B cell (primary cell): ENCODE measurements around the gene EFCAB9. TPM values are rescaled to one million over a fixed set of nuclear protein-coding genes. Genes with fewer than 3 reads are reported as not detected.

Source experiments
- ATAC-seq: fragments of 200-7000 bp; cut with Tn5 transposase; one replicate; pipeline ENCODE4 v1.10.0; 2021; ENCODE audit warnings: low read depth, mild to moderate bottlenecking, moderate number of reproducible peaks, moderate library complexity
- CTCF ChIA-PET: fragments of 350-600 bp; sonication (Branson Sonifier 250); formaldehyde crosslinking; loops from one replicate; lab custom pipeline; 2021; ENCODE audit warnings: antibody characterized with exemption, inconsistent platforms; lab: Charles Lee
- POLR2A ChIA-PET: fragments of 350-600 bp; sonication (Branson Sonifier 250); formaldehyde crosslinking; loops from one replicate; lab custom pipeline; 2021; ENCODE audit warnings: antibody characterized with exemption; lab: Charles Lee
- DNase-seq: peaks from one replicate; pipeline ENCODE4 v3.0.0; 2013
- H2AFZ ChIP-seq: 2 replicates; pipeline ENCODE4 v1.6.1; 2012; ENCODE audit warnings: mild to moderate bottlenecking, low read depth, low read length; ENCODE audit not compliant: insufficient read depth, poor library complexity, severe bottlenecking
- H3K27ac ChIP-seq, 2 donors: 1 replicate in 1 of 2; 2 replicates in 1 of 2; pipeline ENCODE4 v1.5.1; 2012 to 2013; ENCODE audit warnings: low read length in 2 of 2, mild to moderate bottlenecking in 2 of 2, moderate library complexity in 1 of 2
- H3K27me3 ChIP-seq, 4 experiments: fragments of 200-600 bp in 1 of 4; sonication (generic) in 1 of 4; replicated peaks in 1 of 4; 1 replicate in 2 of 4; 2 replicates in 2 of 4; pipeline versions ENCODE4 v1.6.1 to v1.7.0; 2013 to 2016; ENCODE audit warnings: low read length in 3 of 4, mild to moderate bottlenecking in 2 of 4, mixed read lengths in 1 of 4, moderate library complexity in 1 of 4; ENCODE audit not compliant: insufficient read depth in 4 of 4, control insufficient read depth in 3 of 4; ENCODE audit errors: control extremely low read depth in 1 of 4
- H3K36me3 ChIP-seq, 2 experiments: replicated peaks in 1 of 2; 1 replicate in 1 of 2; 2 replicates in 1 of 2; pipeline versions ENCODE4 v1.6.1 to v1.7.1; 2013; ENCODE audit warnings: low read length in 1 of 2; ENCODE audit not compliant: insufficient read depth in 2 of 2, control insufficient read depth in 1 of 2; ENCODE audit errors: control extremely low read depth in 1 of 2, extremely low read depth in 1 of 2
- H3K4me1 ChIP-seq, 2 donors: fragments of 200-600 bp in 1 of 2; sonication (generic) in 1 of 2; 1 replicate in 1 of 2; 2 replicates in 1 of 2; pipeline versions ENCODE4 v1.5.1 to v1.6.1; 2013 to 2017; ENCODE audit warnings: low read length in 2 of 2; ENCODE audit not compliant: control insufficient read depth in 2 of 2, insufficient read depth in 2 of 2
- H3K4me2 ChIP-seq: replicated peaks from 2 replicates; pipeline ENCODE3; 2012; ENCODE audit warnings: mild to moderate bottlenecking, low read depth, low read length; ENCODE audit not compliant: poor library complexity, severe bottlenecking
- H3K4me3 ChIP-seq, 5 experiments: fragments of 200-600 bp in 1 of 5; sonication (generic) in 1 of 5; 1 replicate in 3 of 5; 2 replicates in 2 of 5; pipeline versions ENCODE4 v1.5.1 to v1.7.0; 2011 to 2016; ENCODE audit warnings: low read length in 4 of 5, mild to moderate bottlenecking in 4 of 5, low read depth in 2 of 5, control low read depth in 1 of 5, moderate library complexity in 1 of 5; ENCODE audit not compliant: insufficient read depth in 1 of 5; ENCODE audit errors: control extremely low read depth in 1 of 5, extremely low read depth in 1 of 5
- H3K79me2 ChIP-seq: fragments of 200-600 bp; sonication (generic); one replicate; pipeline ENCODE4 v1.6.0; 2016; ENCODE audit warnings: low read length; ENCODE audit not compliant: control insufficient read depth, insufficient read depth
- H3K9ac ChIP-seq: fragments of 200-600 bp; sonication (generic); 2 replicates; pipeline ENCODE4 v1.6.1; 2017; ENCODE audit warnings: mild to moderate bottlenecking, low read length, moderate library complexity
- H3K9me3 ChIP-seq, 3 donors: one replicate each; pipeline versions ENCODE4 v1.6.1 to v1.7.1; 2013; ENCODE audit warnings: low read length in 2 of 3; ENCODE audit not compliant: control insufficient read depth in 2 of 3, insufficient read depth in 1 of 3; ENCODE audit errors: control extremely low read depth in 1 of 3
- H4K20me1 ChIP-seq: 2 replicates; pipeline ENCODE4 v1.6.0; 2012; ENCODE audit warnings: mild to moderate bottlenecking, low read length; ENCODE audit not compliant: insufficient read depth, control insufficient read depth, poor library complexity, severe bottlenecking
- H3K27ac Mint-ChIP-seq: one replicate; pipeline ENCODE4 v1.8.0; 2021; ENCODE audit warnings: mixed read lengths
- H3K27me3 Mint-ChIP-seq: one replicate; pipeline ENCODE4 v1.8.0; 2021; ENCODE audit warnings: mixed read lengths
- H3K4me1 Mint-ChIP-seq: one replicate; pipeline ENCODE4 v1.8.0; 2021; ENCODE audit warnings: mixed read lengths
- H3K4me3 Mint-ChIP-seq: one replicate; pipeline ENCODE4 v1.8.0; 2021; ENCODE audit warnings: mixed read lengths
- H3K9me3 Mint-ChIP-seq: one replicate; pipeline ENCODE4 v1.8.0; 2022; ENCODE audit warnings: mixed read lengths; ENCODE audit not compliant: insufficient read depth
- CTCF ChIP-seq: fragments of 200-600 bp; IDR thresholded peaks from one replicate; pipeline ENCODE4 v1.8.0; 2022; ENCODE audit warnings: antibody characterized with exemption, mild to moderate bottlenecking
- EZH2 ChIP-seq: IDR thresholded peaks from 2 replicates; pipeline ENCODE4 v1.6.1; 2012; ENCODE audit warnings: borderline replicate concordance, low read depth, mild to moderate bottlenecking, moderate library complexity, low read length; ENCODE audit not compliant: insufficient read depth, poor library complexity, severe bottlenecking
- WGBS: methylation state at CpG from one replicate; pipeline ENCODE4 v1.1.5; 2013; ENCODE audit warnings: missing lambda C conversion rate; ENCODE audit not compliant: insufficient coverage; 5-methylcytosine and 5-hydroxymethylcytosine counted together
- intact Hi-C: fragments of 100-400 bp; cut with micrococcal nuclease; formaldehyde crosslinking; loops from one replicate; pipeline ENCODE4 v1.10.0; 2022
- polyA plus RNA-seq: library from polyadenylated mRNA; depleted of rRNA; stranded (reverse); fragments of >200 nt; gene quantifications from 2 replicates; pipeline ENCODE4 v1.2.3, GENCODE V29; 2012
- total RNA-seq, 2 donors: library from RNA; stranded (reverse); fragments of 120-200 nt in 1 of 2; gene quantifications; 1 replicate in 1 of 2; 2 replicates in 1 of 2; pipeline versions ENCODE4 v1.2.3 to v1.2.4, GENCODE V29; 2013 to 2022

The EFCAB9 gene
- total and polyA plus RNA-seq, 2 donors (not counting 1 experiment from before 2014, with no cell fraction given): not detected

GRCh38 chr5:172243302-172243701, 49.3 kb downstream of the EFCAB9 start:
- no peak overlapping the region for H3K27ac ChIP-seq
- CTCF ChIA-PET: no interaction called here
- Mint-ChIP-seq H3K27ac (no peak overlapping the region), H3K9me3 (peaks cover 6% of the 10 kb centered on the region), H3K27me3 (no peaks in the 10 kb centered on the region), H3K4me3 (no peak overlapping the region), H3K4me1 (peaks cover 2% of the 10 kb centered on the region)
- H2AFZ ChIP-seq: no peak overlapping the region
- no peaks in the 10 kb centered on the region for H3K27me3 ChIP-seq
- H3K9me3 ChIP-seq: peaks cover 0 to under 1% (median 0%) of the 10 kb centered on the region in 3 donors
- WGBS: no CpG with 5 or more reads among the region's 3 CpGs
- H3K9ac ChIP-seq: no peak overlapping the region
- H3K79me2 ChIP-seq: peaks cover 44% of the 10 kb centered on the region
- intact Hi-C loops: no loop called here
- ATAC-seq: no peak
- DNase-seq: no peak
- H3K4me1 ChIP-seq: no peaks in the 10 kb centered on the region
- no peaks in the 10 kb centered on the region for H3K36me3 ChIP-seq
- peaks cover 4% of the 10 kb centered on the region for H4K20me1 ChIP-seq
- no peak overlapping the region for H3K4me3 ChIP-seq
- POLR2A ChIA-PET: interaction anchor here (0.7 kb wide), 1 partner anchor 25 kb away, joined by 4 read pairs; no protein-coding TSS in a partner anchor
- TF ChIP-seq CTCF (no peak), EZH2 (no peak)
- no peak overlapping the region for H3K4me2 ChIP-seq

GRCh38 chr5:172245046-172245445, 51.1 kb downstream of the EFCAB9 start:
- no peak for DNase-seq
- no peaks in the 10 kb centered on the region for H3K36me3 ChIP-seq
- ATAC-seq: no peak
- H3K4me3 ChIP-seq: no peak overlapping the region
- Mint-ChIP-seq H3K27me3 (no peaks in the 10 kb centered on the region), H3K9me3 (peaks cover 6% of the 10 kb centered on the region), H3K4me3 (no peak overlapping the region), H3K4me1 (peaks cover 2% of the 10 kb centered on the region), H3K27ac (no peak overlapping the region)
- CTCF ChIA-PET: no interaction called here
- H3K27ac ChIP-seq: no peak overlapping the region
- no peak overlapping the region for H2AFZ ChIP-seq
- TF ChIP-seq CTCF: no peak
- no peak for TF ChIP-seq EZH2
- no peak overlapping the region for H3K9ac ChIP-seq
- no peak overlapping the region for H3K4me2 ChIP-seq
- intact Hi-C loops: no loop called here
- peaks cover 0 to 13% (median 0%) of the 10 kb centered on the region in 3 donors for H3K9me3 ChIP-seq
- H3K4me1 ChIP-seq: no peaks in the 10 kb centered on the region
- peaks cover 48% of the 10 kb centered on the region for H3K79me2 ChIP-seq
- WGBS: 100% methylated on average over 1 of the region's 2 CpGs
- POLR2A ChIA-PET: no interaction called here
- H3K27me3 ChIP-seq: no peaks in the 10 kb centered on the region
- H4K20me1 ChIP-seq: peaks cover 4% of the 10 kb centered on the region
